Activated CD8-positive, alpha-beta memory T cell treated with anti-CD3 and anti-CD28 coated beads for 48 hours (primary cell): ENCODE measurements around the gene ANXA6.
"Not testable (repeated sequence)": the region's sequence is repeated elsewhere in the genome, so short reads cannot be mapped to it uniquely, and the experiment has no call there.

Experiments
- DNase-seq, 3 experiments: peaks; one replicate each; pipeline ENCODE4 v3.0.0-alpha.2; 2020; ENCODE audit warnings: low read depth in 2 of 3, low spot score in 2 of 3

The ANXA6 gene

DNA sequence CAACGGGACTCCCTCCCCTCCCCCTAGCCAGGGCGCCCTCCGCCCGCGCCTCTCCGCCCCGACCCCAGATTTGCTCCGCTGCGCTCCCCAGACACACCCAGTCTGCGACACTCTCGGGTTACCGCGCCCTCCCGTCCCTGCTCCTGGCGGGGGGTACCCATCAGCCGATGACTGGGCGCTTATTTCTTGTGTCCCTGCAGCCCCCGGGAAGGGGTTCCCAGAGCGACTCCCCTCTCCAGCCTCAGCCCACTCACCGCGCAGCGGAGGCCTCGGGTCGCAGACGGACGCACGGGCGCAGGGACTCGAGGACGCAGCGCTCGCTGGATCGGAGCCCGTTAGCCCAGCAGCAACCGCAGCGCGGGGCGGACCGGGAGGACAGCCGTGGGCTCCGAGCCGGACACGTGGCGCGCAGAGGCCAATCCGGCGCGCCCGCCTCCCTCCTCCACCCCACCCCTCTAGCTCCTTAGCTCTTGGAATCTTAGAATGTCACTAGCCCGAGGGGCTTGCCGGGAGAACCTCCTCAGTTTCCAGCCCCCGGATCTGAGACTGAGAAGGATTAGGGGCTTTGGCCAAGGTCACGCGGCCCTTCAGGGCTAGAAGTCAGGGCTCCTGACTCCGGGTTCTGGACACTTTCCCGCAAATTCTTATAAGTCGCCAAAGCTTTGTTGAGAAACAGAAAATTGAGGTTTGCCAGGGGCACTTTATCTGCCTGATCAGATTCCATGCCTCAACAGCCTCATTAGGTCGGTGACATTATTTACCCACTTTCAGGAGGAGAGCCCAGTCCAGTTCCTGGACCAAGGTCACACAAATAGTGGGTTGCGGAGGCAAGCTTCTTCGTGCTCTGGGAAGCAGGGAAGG is at the start of gene ANXA6:
ANXA6 (minus strand) TSS at position 354 of the 861 bp plus-strand sequence. CDS start 9,878 bp downstream, outside the sequence.
- DNase-seq = no peak

DNA sequence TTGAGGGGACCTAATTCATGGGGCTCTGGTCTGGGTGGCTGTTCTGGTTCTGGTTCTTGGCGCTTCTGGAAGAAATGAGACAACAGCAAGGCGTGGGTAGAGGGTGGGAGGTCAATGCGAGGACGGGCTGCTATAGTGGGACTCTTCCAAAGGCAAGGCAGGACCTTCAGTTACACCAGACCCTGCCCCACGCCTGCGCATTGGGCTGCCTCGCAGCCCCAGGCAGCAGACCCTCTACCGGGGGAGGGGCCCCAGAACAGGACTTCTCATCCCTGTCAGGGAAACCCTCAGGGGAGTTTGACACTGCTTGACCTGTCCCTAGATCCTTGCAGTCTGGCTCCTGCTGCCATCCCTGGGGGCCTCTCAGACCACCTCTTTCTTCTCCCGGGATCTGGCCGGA is 47.8 kb upstream of the ANXA6 start:
- no peak for DNase-seq

DNA sequence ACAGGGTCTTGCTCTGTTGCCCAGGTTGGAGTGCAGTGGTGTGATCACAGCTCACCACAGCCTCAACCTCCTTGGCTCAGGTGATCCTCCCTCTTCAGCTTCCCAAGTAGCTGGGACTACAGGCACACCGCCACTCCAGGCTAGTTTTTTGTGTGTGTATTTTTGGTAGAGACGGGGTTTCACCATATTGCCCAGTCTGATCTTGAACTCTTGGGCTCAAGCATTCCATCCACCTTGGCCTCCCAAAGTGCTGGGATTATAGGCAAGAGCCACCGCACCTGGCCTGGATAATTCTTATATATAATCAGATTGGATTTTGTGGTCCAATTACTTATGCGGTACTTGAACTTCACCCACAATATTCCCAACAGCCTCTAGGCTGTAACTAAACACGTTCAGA is 46.5 kb upstream of the ANXA6 start:
- no peak for DNase-seq

DNA sequence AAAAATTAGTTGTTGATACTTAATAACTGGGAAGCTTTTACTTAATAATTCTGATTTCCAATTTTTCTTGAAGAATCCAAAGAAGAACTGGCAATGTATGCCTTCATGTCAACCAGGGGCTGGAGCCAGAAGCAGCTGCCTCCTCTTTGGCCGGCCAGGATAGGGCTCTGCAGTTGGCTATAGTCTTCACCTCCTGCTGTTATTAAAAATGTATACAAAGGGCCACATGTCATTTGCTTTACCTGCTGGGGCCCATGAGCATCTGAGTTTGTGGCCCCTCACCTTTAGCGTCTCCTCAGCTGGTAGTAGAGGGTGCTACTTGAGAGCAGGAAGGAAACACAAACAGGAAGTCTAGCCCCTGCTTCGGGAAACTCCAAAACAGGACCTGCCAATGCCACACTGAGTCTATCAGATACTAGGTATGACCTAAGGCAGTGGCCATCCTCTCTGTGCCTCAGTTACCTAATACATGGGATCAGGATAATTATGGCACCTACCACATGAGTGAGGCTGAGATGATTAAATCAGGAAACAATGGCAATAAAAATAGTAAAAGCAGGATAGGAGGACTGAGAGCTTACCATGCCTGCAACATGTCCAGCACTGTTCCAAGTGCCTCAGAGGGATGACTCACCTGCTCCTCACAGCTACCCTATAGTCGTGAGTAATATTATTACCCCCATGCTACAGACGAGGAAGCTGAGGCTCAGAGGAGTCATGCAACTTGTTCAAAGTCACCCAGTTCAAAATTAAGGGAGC is 45.0 kb upstream of the ANXA6 start:
- DNase-seq = no peak

DNA sequence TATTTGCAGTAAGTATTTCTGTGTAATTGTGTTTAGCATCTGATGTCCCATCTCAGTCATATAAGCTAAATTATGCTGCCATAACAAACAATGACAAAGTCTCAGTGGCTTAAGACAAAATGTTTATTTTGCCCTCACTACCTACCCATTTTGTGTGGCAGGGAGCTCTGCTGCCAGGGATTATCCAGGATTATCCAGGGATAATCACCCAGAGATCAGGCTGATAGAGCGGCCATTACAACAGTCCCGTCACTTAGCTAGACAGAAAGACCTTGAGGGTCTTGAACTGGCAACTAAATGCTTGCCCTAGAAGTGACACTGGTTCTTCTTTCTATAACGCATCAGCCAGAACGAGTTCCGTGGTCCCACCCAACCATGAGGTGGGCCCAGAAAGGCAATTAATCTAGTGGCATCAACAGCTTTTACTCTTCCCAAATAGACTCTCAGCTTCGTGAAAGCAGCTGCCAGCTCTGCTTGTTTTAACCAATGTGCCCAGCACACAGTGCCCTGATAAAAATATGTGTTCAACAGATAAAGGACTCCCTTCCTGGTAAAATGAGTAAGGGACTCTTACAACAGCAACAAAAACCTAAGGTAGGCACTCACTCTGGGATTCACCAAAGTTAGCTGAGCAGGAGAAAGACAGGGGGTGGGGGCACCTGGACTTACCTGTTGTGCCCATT is 43.5 kb upstream of the ANXA6 start:
- DNase-seq = no peak

DNA sequence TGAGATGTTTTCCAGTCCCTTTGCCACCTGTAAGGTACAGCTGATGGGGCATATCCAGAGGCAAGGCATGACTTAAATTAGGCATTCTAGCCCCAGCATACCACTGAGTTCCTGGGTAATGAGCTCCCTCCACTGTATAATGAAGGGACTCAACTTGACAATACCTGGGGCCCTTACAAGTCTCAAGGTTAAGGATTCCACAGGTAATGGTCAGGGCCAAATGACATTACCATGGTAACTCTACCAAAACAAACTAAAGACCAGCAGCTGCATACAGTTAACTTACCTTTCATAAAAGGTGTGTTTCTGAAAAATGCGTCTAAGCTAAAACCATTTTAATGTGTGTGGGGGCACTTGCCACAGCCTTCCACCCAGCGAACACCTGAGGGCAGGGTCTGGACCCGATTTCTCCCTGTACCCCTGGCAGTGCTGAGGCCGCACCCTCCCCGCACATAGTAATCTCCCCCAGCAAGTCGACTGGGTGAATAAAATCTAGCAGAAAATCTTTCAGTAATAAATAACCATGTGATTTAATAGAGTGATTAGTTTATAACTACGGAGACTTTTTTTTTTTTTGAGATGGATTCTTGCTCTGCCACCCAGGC is 42.1 kb upstream of the ANXA6 start:
- DNase-seq = no peak

DNA sequence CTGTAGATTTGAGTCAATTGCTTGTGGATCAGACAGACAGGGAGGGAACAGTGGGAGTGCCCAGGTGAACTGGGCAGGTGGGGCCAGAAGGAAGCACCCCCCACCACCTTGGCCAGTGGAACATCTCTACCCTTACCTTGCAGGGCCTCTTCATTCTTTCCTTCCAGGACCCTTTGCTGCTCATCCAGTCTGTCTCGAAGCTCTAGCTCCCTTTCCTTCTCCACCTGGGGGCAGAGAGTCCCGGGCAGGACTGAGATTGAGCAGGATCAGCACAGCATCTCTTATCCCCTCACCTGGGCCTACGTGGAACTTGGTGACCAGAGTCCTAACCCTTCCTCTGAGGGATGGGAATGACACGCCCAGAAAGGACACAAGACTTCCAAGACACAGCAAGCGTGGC is 41.3 kb upstream of the ANXA6 start:
- DNase-seq = no peak

DNA sequence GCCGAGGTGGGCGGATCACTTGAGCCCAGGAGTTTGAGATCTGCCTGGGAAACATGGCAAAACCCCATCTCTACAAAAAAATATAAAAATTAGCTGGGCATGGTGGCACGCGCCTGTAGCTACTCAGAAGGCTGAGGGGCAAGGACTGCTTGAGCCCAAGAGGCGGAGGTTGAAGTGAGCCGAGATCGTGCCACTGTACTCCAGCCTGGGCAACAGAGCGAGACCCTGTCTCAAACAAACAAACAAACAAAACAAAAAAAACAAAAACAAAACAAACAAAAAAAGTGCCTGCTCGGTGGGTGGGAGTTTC is 39.7 kb upstream of the ANXA6 start:
- not testable (repeated sequence) for DNase-seq

DNA sequence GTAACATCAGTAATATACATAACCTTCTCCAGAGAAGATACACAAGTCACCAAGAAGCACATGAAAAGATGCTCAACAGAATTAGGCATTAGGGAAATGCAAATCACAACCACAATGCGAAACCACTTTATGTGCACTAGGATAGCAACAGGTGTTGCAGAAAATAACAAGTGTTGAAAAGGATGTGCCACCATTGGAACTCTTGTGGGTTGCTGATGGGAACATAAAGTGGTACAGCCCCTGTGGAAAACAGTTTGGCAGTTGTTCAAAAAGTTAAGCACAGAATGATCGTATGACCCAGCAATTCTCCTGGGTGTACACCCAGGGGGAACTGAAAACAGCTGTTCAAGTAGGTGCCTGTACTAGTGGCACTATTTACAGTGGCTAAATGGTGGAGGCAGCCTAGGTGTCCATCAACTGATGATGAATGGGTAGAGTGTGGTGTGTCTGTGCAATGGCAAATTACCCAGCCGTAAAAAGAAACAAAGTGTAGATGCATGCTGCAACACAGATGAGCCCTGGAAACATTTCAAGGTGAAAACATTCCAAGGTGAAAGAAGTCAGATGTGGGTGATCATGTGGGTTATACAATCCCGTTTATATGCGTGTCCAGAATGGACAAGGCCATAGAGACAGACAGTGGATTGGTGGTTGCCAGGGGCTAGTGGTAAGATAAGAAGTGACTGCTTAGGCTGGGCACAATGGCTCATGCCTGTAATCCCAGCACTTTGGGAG is 39.1 kb upstream of the ANXA6 start:
- no peak for DNase-seq

DNA sequence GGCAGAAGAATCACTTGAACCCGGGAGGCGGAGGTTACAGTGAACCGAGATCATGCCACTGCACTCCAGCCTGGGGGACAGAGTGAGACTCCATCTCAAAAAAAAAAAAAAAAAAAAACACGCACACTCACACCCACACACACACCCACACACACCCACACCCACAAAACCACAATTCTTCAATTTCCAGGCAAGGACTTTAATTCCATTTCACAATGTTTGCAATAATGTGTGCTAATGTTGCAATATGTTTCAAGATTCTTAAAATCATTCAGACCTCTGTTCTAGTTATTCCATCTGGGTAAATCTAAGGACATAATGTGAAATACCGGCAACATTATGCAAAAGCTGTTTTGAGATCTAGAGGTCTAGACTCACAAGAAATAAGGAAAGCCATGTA is 38.0 kb upstream of the ANXA6 start:
- DNase-seq = no peak

DNA sequence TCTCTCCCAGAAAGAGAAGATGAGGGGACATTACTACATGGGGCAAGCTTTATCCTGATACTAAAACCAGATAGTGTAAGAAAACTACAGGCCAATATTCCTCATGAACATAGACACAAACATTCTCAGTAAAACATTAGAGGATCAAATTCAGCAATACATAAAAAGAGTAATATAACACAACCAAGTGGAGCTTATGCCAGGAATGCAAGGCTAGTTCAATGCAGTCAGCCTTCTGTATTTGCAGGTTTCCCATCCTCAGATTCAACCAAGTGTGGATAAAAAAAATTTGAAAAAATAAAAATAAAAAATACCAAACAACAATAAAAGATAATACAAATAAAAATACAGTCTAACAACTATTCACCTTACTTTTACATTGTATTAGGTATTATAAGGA is 35.0 kb upstream of the ANXA6 start:
- DNase-seq = no peak

DNA sequence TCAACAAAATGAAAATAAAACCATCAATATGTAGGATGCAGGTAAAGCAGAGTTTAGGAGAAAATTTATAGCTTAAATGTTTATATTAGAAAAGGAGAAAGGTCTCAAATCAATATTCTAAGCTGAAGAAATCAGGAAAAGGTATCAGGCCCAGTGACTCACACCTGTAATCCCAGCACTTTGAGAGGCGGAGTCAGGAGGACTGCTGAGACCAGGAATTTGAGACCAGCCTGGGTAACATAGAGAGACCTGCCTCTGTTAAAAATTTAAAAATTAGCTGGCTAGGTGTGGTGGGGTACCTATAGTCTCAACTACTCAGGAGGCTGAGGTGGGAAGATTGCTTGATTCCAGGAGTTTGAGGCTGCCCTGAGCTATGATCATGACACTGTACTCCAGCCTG is 34.1 kb upstream of the ANXA6 start:
- DNase-seq = no peak

DNA sequence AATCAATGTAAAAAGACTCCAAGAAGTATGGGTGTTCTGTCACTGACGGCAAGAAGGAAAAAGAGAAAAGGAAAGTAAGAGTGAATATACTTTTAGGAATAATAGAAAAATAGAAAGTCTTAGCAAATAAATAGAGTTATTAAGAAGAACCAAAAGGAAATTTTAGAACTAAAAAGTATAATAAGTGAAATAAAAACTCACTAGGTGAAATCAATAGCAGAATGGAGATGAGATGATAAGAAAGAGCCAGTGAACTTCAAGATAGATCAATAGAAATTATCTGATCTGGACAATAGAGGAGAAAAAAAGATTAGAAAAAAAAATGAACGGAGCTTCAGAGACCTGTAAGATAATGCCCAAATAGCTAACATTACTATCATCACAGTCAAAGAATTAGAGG is 31.6 kb upstream of the ANXA6 start:
- DNase-seq = no peak

DNA sequence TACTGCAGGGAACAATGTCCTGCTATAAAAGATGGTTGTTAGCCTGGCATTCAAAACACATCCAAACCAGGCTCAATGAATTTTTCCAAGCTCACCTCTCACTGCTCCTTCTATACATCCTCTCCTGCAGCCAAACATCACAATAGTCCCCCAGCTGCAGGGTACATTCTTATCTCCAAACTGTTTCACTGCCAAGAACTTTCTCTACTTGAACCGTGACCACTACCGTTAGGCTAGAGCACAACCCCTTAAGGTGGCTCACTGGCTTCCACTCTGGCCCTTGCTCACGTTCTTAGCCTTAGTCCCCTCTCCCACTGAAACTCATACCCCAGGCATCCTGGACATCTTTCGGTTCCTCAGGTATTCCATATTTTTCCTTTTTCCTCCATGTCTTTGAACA is 29.0 kb upstream of the ANXA6 start:
- no peak for DNase-seq

DNA sequence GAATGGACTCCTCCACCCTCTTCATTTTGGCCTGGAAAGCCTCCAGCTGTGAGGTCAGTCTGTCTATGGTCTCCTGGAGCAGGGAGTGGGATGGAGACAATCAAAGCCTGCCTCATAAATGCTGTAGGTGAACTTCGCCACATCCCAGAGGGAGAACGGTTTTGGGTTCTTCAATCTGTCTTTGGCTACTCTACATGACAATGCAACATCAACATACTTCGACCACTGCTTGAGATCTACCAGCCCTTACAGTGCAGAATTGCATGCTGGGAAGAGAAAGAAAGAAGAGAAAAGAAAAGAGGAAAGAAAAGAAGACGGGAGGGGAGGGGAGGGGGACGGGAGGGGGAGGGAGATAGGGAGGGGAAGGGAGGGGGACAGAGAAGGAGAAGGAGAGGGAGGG is 28.5 kb upstream of the ANXA6 start:
- no peak for DNase-seq

DNA sequence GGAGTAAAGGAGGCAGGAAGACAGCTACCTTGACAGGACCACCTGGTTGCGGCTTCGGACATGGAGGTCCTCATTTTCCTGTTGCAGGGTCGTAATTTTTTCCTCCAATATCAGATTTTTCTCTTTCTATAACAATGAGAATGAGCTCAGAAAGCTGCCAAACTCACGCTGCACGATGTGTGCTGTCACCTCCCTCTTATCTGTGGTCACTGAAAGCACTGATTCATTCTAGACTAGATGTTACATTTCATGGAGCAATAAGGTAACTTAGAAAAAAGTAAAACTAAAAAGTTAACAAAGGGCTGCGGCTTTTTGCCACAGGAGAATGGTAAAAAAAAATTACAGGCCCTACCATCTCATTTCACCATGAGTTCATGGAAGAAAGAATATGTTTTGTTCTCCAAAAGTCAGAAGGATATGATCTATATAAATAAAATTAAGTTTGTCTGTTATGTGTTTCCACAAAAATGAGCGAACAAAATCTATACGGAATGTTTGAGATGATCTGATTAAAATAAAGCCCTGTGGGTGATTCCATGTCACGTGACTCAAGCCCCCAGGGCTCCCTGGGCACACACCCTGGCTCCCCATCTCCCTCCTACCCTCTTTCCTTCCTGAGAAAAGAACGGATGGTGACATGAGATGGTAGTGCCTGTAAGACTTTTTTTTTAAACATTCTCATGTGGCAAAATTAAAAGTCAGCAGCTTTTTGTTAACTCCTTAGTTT is 26.9 kb upstream of the ANXA6 start:
- DNase-seq = no peak

DNA sequence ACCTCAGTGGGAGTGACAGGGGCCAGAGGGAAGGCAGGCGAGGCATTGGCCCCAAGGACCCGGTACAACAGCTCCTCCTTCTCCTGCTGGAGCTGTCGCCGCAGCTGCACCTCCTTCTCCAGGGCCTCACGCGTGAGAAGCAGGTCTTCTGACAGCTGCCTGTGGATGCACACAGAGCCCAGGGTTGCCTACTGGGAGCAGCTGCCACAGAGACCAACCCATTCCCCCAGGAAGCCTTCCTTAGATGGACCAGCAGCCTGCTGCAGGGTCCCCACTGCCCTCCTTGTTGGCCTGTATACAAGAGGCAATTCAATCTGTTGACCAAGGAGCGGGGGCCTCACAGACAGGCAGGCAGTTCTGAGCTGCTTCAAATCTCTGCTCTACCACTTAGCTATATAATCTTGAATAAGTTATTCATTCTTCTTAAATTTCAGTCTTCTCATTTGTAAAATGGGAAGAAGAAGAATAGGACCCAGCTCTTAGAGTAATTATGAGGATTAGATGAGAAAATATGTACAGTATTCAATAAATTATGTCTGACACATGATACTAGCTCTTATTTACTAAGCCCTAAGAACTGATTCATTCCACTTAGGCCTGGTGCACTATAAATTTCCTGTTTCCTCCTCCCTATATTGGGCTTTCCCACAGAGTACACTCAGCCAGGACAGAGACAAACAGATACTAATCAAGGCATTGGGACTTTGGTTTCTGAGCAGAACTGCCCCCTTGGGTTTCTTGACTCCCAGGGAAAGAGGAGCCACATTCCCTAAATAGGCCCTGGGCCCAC is 26.1 kb upstream of the ANXA6 start:
- DNase-seq = no peak

DNA sequence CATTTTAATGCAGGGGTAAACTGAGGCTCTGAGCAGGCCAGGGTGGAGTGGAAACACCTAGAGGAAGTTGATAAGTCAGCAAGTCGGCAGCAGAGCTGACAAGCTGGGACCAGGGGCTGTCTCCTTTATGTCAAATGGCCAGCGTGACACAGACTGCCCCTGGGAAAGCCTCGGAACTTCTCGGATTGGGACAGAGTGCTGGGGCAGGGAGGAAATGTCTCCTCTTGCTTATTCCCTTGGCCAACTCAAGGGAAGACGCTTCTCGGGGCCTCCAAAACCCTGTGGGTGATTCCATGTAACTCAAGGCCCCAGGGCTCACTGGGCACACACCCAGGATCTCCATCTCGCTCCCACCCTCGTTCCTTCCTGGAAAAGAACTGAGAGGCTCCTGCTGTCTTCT is 25.4 kb upstream of the ANXA6 start:
- DNase-seq = no peak

DNA sequence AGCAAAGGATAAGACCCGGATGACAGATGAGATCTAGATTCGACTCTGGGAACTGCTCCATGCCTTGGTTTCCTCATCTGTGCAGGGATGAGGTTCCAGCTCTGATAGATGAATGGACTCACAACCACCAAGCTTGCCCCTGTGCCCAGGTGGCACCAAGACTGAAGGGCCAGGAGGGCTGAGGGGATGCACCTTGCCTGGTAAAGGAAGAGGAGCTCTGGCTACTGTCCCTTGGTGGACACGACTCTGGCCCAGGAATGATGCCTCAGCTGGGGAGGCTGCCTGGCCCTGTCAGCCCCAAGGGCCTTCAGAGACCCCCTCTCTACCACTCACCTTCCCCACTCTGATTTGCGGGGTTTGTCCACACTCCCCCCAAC is 24.9 kb upstream of the ANXA6 start:
- DNase-seq = no peak
